Choroid plexus epithelial cell (primary cell): Measurements from ENCODE around the gene DDOST.

ENCODE experiments used
- DNase-seq: peaks from one replicate; pipeline ENCODE4 v3.0.0-alpha.2; 2010; ENCODE audit warnings: low read depth
- H3K4me3 ChIP-seq: 2 replicates; pipeline ENCODE4 v1.5.1; 2011; ENCODE audit warnings: low read depth, mild to moderate bottlenecking, control low read depth, low read length, moderate library complexity
- CTCF ChIP-seq: conservative IDR thresholded peaks from 2 replicates; pipeline ENCODE4 v1.5.1; 2011; ENCODE audit warnings: low read depth, mild to moderate bottlenecking, control low read depth, inconsistent platforms, low read length, moderate library complexity

DDOST gene

DNA sequence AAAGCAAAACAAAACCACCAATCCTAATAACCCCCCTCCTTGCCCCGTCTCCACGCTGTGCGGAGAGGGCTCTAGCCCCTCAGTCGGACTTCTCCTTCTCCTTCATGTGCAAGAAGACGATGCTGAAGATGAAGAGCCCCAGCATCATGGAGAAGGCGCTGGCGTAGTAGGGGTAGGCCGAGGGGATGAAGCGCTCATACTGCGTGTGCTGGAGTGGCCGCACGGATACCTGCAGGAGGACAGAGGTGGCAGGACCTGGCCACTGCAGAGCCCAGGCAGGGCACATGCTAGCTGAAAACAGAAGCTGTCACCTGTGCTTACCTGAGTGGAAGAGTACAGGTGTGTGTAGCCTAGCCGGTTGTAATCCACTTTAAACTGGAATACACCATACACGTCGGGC lies 8.9 kb downstream of the DDOST start:
- no peak for DNase-seq
- TF ChIP-seq CTCF: no peak
- no peak overlapping the region for H3K4me3 ChIP-seq

GRCh38 chr1:20648946-20649345 lies 12.2 kb downstream of the DDOST start:
- no peak for DNase-seq
- TF ChIP-seq CTCF: no peak
- H3K4me3 ChIP-seq: no peak overlapping the region

DNA sequence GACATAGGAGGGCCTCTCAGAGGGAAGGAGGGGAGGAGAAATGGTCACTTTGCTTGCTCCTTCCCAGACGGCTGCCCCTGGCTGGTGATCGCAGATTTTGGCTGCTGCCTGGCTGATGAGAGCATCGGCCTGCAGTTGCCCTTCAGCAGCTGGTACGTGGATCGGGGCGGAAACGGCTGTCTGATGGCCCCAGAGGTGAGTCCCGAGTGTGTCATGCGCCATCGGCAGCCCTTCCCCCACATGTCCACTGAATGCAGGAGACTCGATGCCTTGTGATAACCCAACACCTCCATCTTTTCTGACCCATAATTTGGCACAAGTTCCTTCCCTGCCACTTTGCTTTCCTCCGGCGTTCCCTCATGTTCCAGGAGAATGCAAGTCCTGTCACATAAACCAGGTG lies 12.7 kb downstream of the DDOST start:
- TF ChIP-seq CTCF: no peak
- no peak overlapping the region for H3K4me3 ChIP-seq
- no peak for DNase-seq

DNA sequence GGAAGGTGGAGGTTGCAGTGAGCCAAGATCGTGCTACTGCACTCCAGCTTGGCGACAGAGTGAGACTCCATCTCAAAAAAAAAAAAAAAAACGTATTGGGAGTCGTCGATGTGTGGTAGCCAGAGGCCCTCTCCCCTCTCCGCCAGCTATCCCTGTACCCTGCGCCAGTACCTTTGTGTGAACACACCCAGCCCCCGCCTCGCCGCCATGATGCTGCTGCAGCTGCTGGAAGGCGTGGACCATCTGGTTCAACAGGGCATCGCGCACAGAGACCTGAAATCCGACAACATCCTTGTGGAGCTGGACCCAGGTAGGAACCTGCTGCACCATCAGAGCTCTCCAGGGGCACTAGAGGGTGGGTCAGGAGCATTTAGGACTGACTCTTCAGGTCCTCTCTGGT lies 15.8 kb downstream of the DDOST start:
- no peak for TF ChIP-seq CTCF
- H3K4me3 ChIP-seq: no peak overlapping the region
- DNase-seq: no peak

- no peak for TF ChIP-seq CTCF
- H3K4me3 ChIP-seq: no peak overlapping the region
- no peak for DNase-seq
Observed at GRCh38 chr1:20644416-20644815, 16.8 kb downstream of the DDOST start.

DNA sequence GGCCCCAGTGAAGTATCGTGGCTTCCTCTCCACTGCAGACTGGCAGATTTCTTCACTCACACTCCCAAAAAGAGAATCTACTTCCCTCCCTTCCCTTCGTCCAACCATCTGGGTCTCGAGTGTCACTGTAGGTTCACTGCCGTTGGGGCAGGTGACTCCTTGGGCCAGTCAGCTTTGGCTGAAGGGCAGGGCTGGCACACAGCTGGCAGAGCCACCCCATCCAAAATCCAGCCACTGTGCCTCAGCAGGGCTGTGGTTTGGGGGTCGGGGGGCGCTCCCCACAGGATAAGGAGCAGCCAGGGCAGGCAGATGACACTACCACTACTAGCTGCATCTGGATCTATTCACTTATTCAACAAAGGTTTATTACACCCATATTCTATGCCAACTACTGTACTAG lies 18.1 kb downstream of the DDOST start:
- TF ChIP-seq CTCF: no peak
- no peak for DNase-seq
- H3K4me3 ChIP-seq: no peak overlapping the region

DNA sequence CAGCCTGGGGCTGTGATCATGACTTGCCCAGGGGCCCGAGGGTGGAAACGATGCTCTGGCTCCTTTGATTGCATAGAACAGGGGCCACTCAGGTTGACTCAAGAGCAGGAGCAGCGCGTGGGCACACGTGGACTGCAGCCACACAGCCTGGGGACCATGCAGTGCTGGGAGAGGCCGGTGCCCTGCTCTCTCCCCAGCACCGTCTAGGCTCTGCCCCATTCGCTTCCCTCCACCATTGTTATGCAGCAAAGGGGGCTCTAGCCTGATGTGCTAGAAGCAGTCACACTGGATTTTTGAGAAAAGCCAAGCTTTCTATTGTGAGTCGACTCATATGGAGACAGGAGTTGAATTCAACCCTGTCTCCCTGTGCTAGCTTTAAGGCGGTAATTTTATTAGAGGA lies 19.2 kb downstream of the DDOST start:
- no peak for TF ChIP-seq CTCF
- no peak overlapping the region for H3K4me3 ChIP-seq

More for the DNA sequence above, 19.2 kb downstream of the DDOST start:
- no peak for DNase-seq
